ENCODE data around the gene SLC25A4.

- no peak for TF ChIP-seq TCF7L2 (IDR thresholded peaks at IDR 0.05; ENCODE audit: borderline replicate concordance, low read depth, low read length)
- TF ChIP-seq ZNF544 (tag by site-specific recombination; IDR thresholded peaks at IDR 0.05), result no peak
- no peak for TF ChIP-seq CTCF (tag by site-specific recombination; IDR thresholded peaks at IDR 0.05)
- TF ChIP-seq ZNF18 (tag by site-specific recombination; IDR thresholded peaks at IDR 0.05), result no peak
- no peak for TF ChIP-seq ZBTB17 (tag by site-specific recombination; IDR thresholded peaks at IDR 0.05)
- TF ChIP-seq ZNF274 (IDR thresholded peaks at IDR 0.05; ENCODE audit: low read length), result no peak
- no peak for TF ChIP-seq ZNF274 (tag by site-specific recombination; IDR thresholded peaks at IDR 0.05; ENCODE audit: borderline replicate concordance)
- no peak for TF ChIP-seq ZBTB21 (tag by site-specific recombination; IDR thresholded peaks at IDR 0.05)
These were observed 24.2 kb downstream of the SLC25A4 start for GRCh38 chr4:185167234-185167633.
